ENCODE data around the gene GNG7. TPM values are rescaled to one million over a fixed set of nuclear protein-coding genes. Genes with fewer than 3 reads are reported as not detected.
"Not testable (repeated sequence)": the region's sequence is repeated elsewhere in the genome, so short reads cannot be mapped to it uniquely, and the experiment has no call there.

GNG7 gene
- total RNA-seq, 4 donors from 2014 or later: 0.57 to 3.8 (median 1.6) TPM

- Histone ChIP-seq H3K4me1 (peaks cover 55 to 86% (median 67%) of the 10 kb centered on the region in 3 donors), H3K27me3 (no peaks in the 10 kb centered on the region), H3K9me3 (no peaks in the 10 kb centered on the region), H3K27ac (peak overlapping the region; percentile 84 to 91 (median 90)), H3K36me3 (no peaks in the 10 kb centered on the region), H3K4me3 (peak overlapping the region in 1 of 4 donors; percentile 54)
- 83 to 92% methylated on average over 1 to 3 of the region's 18 CpGs for WGBS, 2 donors
- TF ChIP-seq CTCF (IDR thresholded peaks at IDR 0.05) (no peak), POLR2A (IDR thresholded peaks at IDR 0.05) (no peak)
- DNase-seq: no peak
- intact Hi-C loops (cut with DNase I): loop anchor here (5.0 to 10.0 kb wide), 2 partner anchors 60 to 67 kb away; partner anchors contain the start of gene GADD45B
These were observed 157.7 kb downstream of the GNG7 start for GRCh38 chr19:2544576-2545415.

- 18 to 41% methylated on average over 10 to 18 of the region's 36 CpGs for WGBS, 2 donors
- peaks cover 55 to 75% (median 67%) of the 10 kb centered on the region in 3 donors for H3K4me1 ChIP-seq
- intact Hi-C loops (cut with DNase I): loop anchor here (5.0 to 10.0 kb wide), 2 partner anchors 61 to 66 kb away; partner anchors contain the start of gene GADD45B
- peak overlapping the region in 3 of 4 donors; percentile 21 to 54 (median 31) for H3K4me3 ChIP-seq
- H3K27ac ChIP-seq: peak overlapping the region; percentile 84 to 91 (median 90)
- peak; percentile 63 for DNase-seq
- H3K27me3 ChIP-seq: no peaks in the 10 kb centered on the region
- H3K36me3 ChIP-seq: no peaks in the 10 kb centered on the region
- TF ChIP-seq POLR2A (IDR thresholded peaks at IDR 0.05) (peak in 2 of 4 donors; percentile 48 to 68), CTCF (IDR thresholded peaks at IDR 0.05) (peak in 4 of 6 experiments; percentile 11 to 53 (median 34))
- H3K9me3 ChIP-seq: no peaks in the 10 kb centered on the region
These were observed 158.7 kb downstream of the GNG7 start for GRCh38 chr19:2543463-2544442.

GRCh38 chr19:2543072-2543462 lies 159.4 kb downstream of the GNG7 start:
- H3K36me3 ChIP-seq, H3K27me3 ChIP-seq, DNase-seq, H3K9me3 ChIP-seq: not testable (repeated sequence)
- intact Hi-C loops (cut with DNase I): loop anchor here (5.0 to 10.0 kb wide), 2 partner anchors 62 to 66 kb away; partner anchors contain the start of gene GADD45B
- H3K4me3 ChIP-seq: peak overlapping the region in 3 of 4 donors; percentile 21 to 54 (median 31)
- H3K4me1 ChIP-seq: peaks cover 55 to 75% (median 67%) of the 10 kb centered on the region in 3 donors
- 15 to 17% methylated on average over 3 to 4 of the region's 4 CpGs for WGBS, 2 donors
- H3K27ac ChIP-seq: peak overlapping the region; percentile 84 to 91 (median 90)

- Histone ChIP-seq H3K9me3 (no peaks in the 10 kb centered on the region), H3K4me1 (peaks cover 55 to 75% (median 67%) of the 10 kb centered on the region in 3 donors), H3K27ac (peak overlapping the region; percentile 84 to 91 (median 90)), H3K4me3 (peak overlapping the region in 1 of 4 donors; percentile 31), H3K36me3 (no peaks in the 10 kb centered on the region), H3K27me3 (no peaks in the 10 kb centered on the region)
- intact Hi-C loops (cut with DNase I): loop anchor here (5.0 to 10.0 kb wide), 2 partner anchors 62 to 65 kb away; partner anchors contain the start of gene GADD45B
- TF ChIP-seq CTCF (IDR thresholded peaks at IDR 0.05) (no peak), POLR2A (IDR thresholded peaks at IDR 0.05) (no peak)
- no peak for DNase-seq
- WGBS, 2 donors: 79 to 80% methylated on average over 8 to 18 of the region's 22 CpGs
These were observed 160.0 kb downstream of the GNG7 start for GRCh38 chr19:2542341-2543069.
